H1 (cell line): ENCODE measurements around the gene FBXO47. TPM values are rescaled to one million over a fixed set of nuclear protein-coding genes. Genes with fewer than 3 reads are reported as not detected.

Experiments used
- CTCF ChIA-PET: fragments of 300-600 bp; sonication (Branson Sonifier 250); formaldehyde crosslinking; loops from one replicate; lab custom pipeline; 2021; ENCODE audit not compliant: partially characterized antibody; lab: Charles Lee
- POLR2A ChIA-PET: fragments of 300-600 bp; sonication (Branson Sonifier 250); formaldehyde crosslinking; loops from one replicate; lab custom pipeline; 2021; ENCODE audit warnings: inconsistent platforms; ENCODE audit not compliant: partially characterized antibody; lab: Charles Lee
- DNase-seq, 2 experiments: peaks; one replicate each; pipeline versions ENCODE4 v3.0.0 to v3.0.0-alpha.2; 2010 to 2022; ENCODE audit warnings: low spot score in 2 of 2, low read depth in 1 of 2, mixed read lengths in 1 of 2
- FAIRE-seq: peaks from 2 replicates; lab custom pipeline; 2011; peaks lifted over from hg19 to GRCh38; lab: Jason Lieb, UNC
- H2AFZ ChIP-seq: 2 replicates; pipeline ENCODE4 v1.8.1; 2012; ENCODE audit warnings: low read length, inconsistent platforms
- H2AK5ac ChIP-seq: 2 replicates; pipeline ENCODE4 v1.6.1; 2013; ENCODE audit warnings: low read depth, low read length
- H2BK120ac ChIP-seq: replicated peaks from 2 replicates; pipeline ENCODE3; 2013; ENCODE audit warnings: low read depth, low read length, inconsistent platforms
- H2BK12ac ChIP-seq: 2 replicates; pipeline ENCODE4 v1.6.1; 2013; ENCODE audit warnings: low read depth, low read length
- H2BK15ac ChIP-seq: 2 replicates; pipeline ENCODE4 v1.6.1; 2013; ENCODE audit warnings: low read length
- H2BK20ac ChIP-seq: 2 replicates; pipeline ENCODE4 v1.6.1; 2013; ENCODE audit warnings: low read length
- H2BK5ac ChIP-seq: 2 replicates; pipeline ENCODE4 v1.6.1; 2013; ENCODE audit warnings: low read depth, low read length
- H3K14ac ChIP-seq: 2 replicates; pipeline ENCODE4 v1.6.1; 2013; ENCODE audit warnings: inconsistent platforms; ENCODE audit not compliant: insufficient read length
- H3K18ac ChIP-seq: 2 replicates; pipeline ENCODE4 v1.6.1; 2013; ENCODE audit warnings: low read length; ENCODE audit errors: extremely low read depth
- H3K23ac ChIP-seq: 2 replicates; pipeline ENCODE4 v1.6.1; 2013; ENCODE audit warnings: inconsistent platforms; ENCODE audit not compliant: insufficient read length
- H3K23me2 ChIP-seq: 2 replicates; pipeline ENCODE4 v1.6.1; 2013; ENCODE audit warnings: low read depth, low read length
- H3K27ac ChIP-seq: 2 replicates; pipeline ENCODE4 v1.6.1; 2011; ENCODE audit warnings: low read depth, low read length, inconsistent platforms
- H3K27me3 ChIP-seq, 4 experiments: replicated peaks in 1 of 4; 1 replicate in 1 of 4; 2 replicates in 3 of 4; pipeline versions ENCODE4 v1.6.1 to v1.8.1; 2011 to 2013; ENCODE audit warnings: low read length in 3 of 4, mild to moderate bottlenecking in 3 of 4, inconsistent platforms in 2 of 4, mixed read lengths in 2 of 4, moderate library complexity in 1 of 4; ENCODE audit not compliant: control insufficient read depth in 3 of 4, insufficient read depth in 3 of 4; ENCODE audit errors: extremely low read depth in 1 of 4
- H3K36me3 ChIP-seq, 4 experiments: 2 replicates each; pipeline versions ENCODE4 v1.6.1 to v1.8.1; 2011 to 2013; ENCODE audit warnings: mild to moderate bottlenecking in 4 of 4, low read length in 3 of 4, moderate library complexity in 2 of 4, control low read depth in 1 of 4, inconsistent platforms in 1 of 4; ENCODE audit not compliant: insufficient read depth in 4 of 4, control insufficient read depth in 2 of 4
- H3K4ac ChIP-seq: replicated peaks from 2 replicates; pipeline ENCODE3; 2013; ENCODE audit warnings: low read length, low read depth, mixed read lengths, inconsistent platforms; ENCODE audit not compliant: insufficient read length
- H3K4me1 ChIP-seq, 4 experiments: replicated peaks in 1 of 4; 1 replicate in 1 of 4; 2 replicates in 3 of 4; pipeline versions ENCODE4 v1.6.1 to v1.8.1; 2011 to 2013; ENCODE audit warnings: low read length in 3 of 4, inconsistent platforms in 2 of 4, mixed read lengths in 1 of 4; ENCODE audit not compliant: insufficient read depth in 4 of 4, control insufficient read depth in 3 of 4
- H3K4me2 ChIP-seq, 2 experiments: 2 replicates each; pipeline versions ENCODE4 v1.6.1 to v1.8.1; 2011 to 2013; ENCODE audit warnings: low read depth in 2 of 2, low read length in 2 of 2, control low read depth in 1 of 2, inconsistent platforms in 1 of 2, mild to moderate bottlenecking in 1 of 2; ENCODE audit not compliant: insufficient read depth in 1 of 2
- H3K4me3 ChIP-seq, 4 experiments: fragments of 200-600, 300-600 bp in 1 of 4; sonication (generic), shearing (Covaris generic), sonication (Bioruptor Twin) in 1 of 4; 2 replicates each; pipeline versions ENCODE4 v1.5.1 to v1.8.1; 2011 to 2016; ENCODE audit warnings: low read length in 4 of 4, low read depth in 3 of 4, control low read depth in 2 of 4, inconsistent platforms in 2 of 4, mild to moderate bottlenecking in 2 of 4, mixed read lengths in 1 of 4, moderate library complexity in 1 of 4; ENCODE audit not compliant: insufficient read depth in 2 of 4; ENCODE audit errors: extremely low read depth in 1 of 4
- H3K56ac ChIP-seq: replicated peaks from 2 replicates; pipeline ENCODE3; 2013; ENCODE audit warnings: low read depth, mild to moderate bottlenecking, mixed read lengths, low read length, inconsistent platforms; ENCODE audit not compliant: insufficient read length
- H3K79me1 ChIP-seq: 2 replicates; pipeline ENCODE4 v1.6.1; 2013; ENCODE audit warnings: low read depth, low read length, control low read depth
- H3K79me2 ChIP-seq, 2 experiments: 2 replicates each; pipeline versions ENCODE4 v1.6.1 to v1.8.1; 2012 to 2013; ENCODE audit warnings: low read length in 2 of 2, mild to moderate bottlenecking in 2 of 2, inconsistent platforms in 1 of 2; ENCODE audit not compliant: insufficient read depth in 2 of 2, control insufficient read depth in 1 of 2
- H3K9ac ChIP-seq, 4 experiments: replicated peaks in 1 of 4; 1 replicate in 1 of 4; 2 replicates in 3 of 4; pipeline versions ENCODE4 v1.6.1 to v1.8.1; 2011 to 2013; ENCODE audit warnings: low read depth in 3 of 4, low read length in 3 of 4, control low read depth in 2 of 4, mild to moderate bottlenecking in 2 of 4, moderate library complexity in 2 of 4, inconsistent platforms in 1 of 4; ENCODE audit errors: extremely low read depth in 1 of 4
- H3K9me3 ChIP-seq, 2 experiments: 2 replicates each; pipeline versions ENCODE4 v1.6.1 to v1.8.1; 2012 to 2013; ENCODE audit warnings: mild to moderate bottlenecking in 2 of 2, moderate library complexity in 2 of 2, control low read depth in 1 of 2, inconsistent platforms in 1 of 2, low read depth in 1 of 2, low read length in 1 of 2, mixed read lengths in 1 of 2; ENCODE audit not compliant: insufficient read depth in 2 of 2
- H4K20me1 ChIP-seq, 2 experiments: replicated peaks in 1 of 2; 2 replicates each; pipeline versions ENCODE3 to v1.8.1; 2011 to 2013; ENCODE audit warnings: inconsistent platforms in 2 of 2, low read length in 2 of 2, mild to moderate bottlenecking in 1 of 2; ENCODE audit not compliant: insufficient read depth in 2 of 2, control insufficient read depth in 1 of 2
- H4K5ac ChIP-seq: 2 replicates; pipeline ENCODE4 v1.6.1; 2013; ENCODE audit warnings: low read length, low read depth, mixed read lengths, inconsistent platforms; ENCODE audit not compliant: insufficient read length
- H4K8ac ChIP-seq: 2 replicates; pipeline ENCODE4 v1.8.0; 2013; ENCODE audit warnings: mild to moderate bottlenecking, moderate library complexity, low read length, inconsistent platforms; ENCODE audit not compliant: insufficient read depth; ENCODE audit errors: extremely low read depth
- H4K91ac ChIP-seq: replicated peaks from 2 replicates; pipeline ENCODE3; 2013; ENCODE audit warnings: low read length, mixed read lengths, inconsistent platforms; ENCODE audit not compliant: insufficient read length
- ATF2 ChIP-seq: IDR thresholded peaks from 2 replicates; pipeline ENCODE4 v1.6.1; 2012; ENCODE audit warnings: low read length, inconsistent platforms
- KDM1A ChIP-seq: fragments of 200-600, 300-600 bp; sonication (generic); IDR thresholded peaks from 2 replicates; pipeline ENCODE4 v1.7.1; 2016; ENCODE audit warnings: mild to moderate bottlenecking, low read length, borderline replicate concordance
- MAX ChIP-seq: IDR thresholded peaks from 2 replicates; pipeline ENCODE4 v1.6.1; 2012; ENCODE audit warnings: inconsistent platforms
- SIN3A ChIP-seq, 2 experiments: IDR thresholded peaks in 1 of 2; conservative IDR thresholded peaks in 1 of 2; 2 replicates each; pipeline ENCODE4 v1.6.1; 2011 to 2012; ENCODE audit warnings: low read length in 2 of 2, improper control_type of control experiment in 1 of 2, low read depth in 1 of 2, mild to moderate bottlenecking in 1 of 2
- ZNF274 ChIP-seq: IDR thresholded peaks from 2 replicates; pipeline ENCODE4 v1.7.0; 2012; ENCODE audit warnings: low read length, borderline replicate concordance; ENCODE audit errors: extremely low read depth
- WGBS, 2 experiments: shearing (Covaris generic) in 1 of 2; methylation state at CpG; one replicate each; pipeline versions ENCODE4 v1.1.6 to v1.1.7; 2013 to 2015; ENCODE audit warnings: low lambda C conversion rate in 2 of 2, mixed read lengths in 2 of 2, inconsistent platforms in 1 of 2, low coverage in 1 of 2, missing lambda C conversion rate in 1 of 2; ENCODE audit not compliant: insufficient replicate concordance in 2 of 2, insufficient coverage in 1 of 2, insufficient read length in 1 of 2; ENCODE audit errors: extremely low coverage in 1 of 2, missing lambda C conversion rate in 1 of 2; 5-methylcytosine and 5-hydroxymethylcytosine counted together
- polyA plus RNA-seq, 7 experiments: library from polyadenylated mRNA; depleted of rRNA in 3 of 7; stranded (reverse) in 5 of 7; unstranded in 2 of 7; fragments of >200 nt in 5 of 7; fragments of 200-250 nt in 2 of 7; gene quantifications; 1 replicate in 5 of 7; 2 replicates in 1 of 7; 4 replicates in 1 of 7; pipeline versions ENCODE4 v1.2.1 to v1.2.3, GENCODE V29; 2011 to 2013; ENCODE audit warnings: missing spikeins in 2 of 7, mixed read lengths in 2 of 7
- total RNA-seq: library from RNA; stranded (reverse); fragmentation: NEBNext Ultra II Directional; extraction: Animal tissue kit (Norgen Biotek cat#: 25700); gene quantifications from 2 replicates; pipeline ENCODE4 v1.2.1, GENCODE V29; 2021

FBXO47 gene
- total and polyA plus RNA-seq, 2 of the 8 experiments (the other 6 are each of a cell fraction or from before 2014, with no cell fraction given) = not detected

GRCh38 chr17:38899421-38899820 is 67.8 kb downstream of the FBXO47 start:
- Histone ChIP-seq H3K4ac (no peak overlapping the region), H3K9ac (no peak overlapping the region), H2BK15ac (no peak overlapping the region), H4K5ac (no peak overlapping the region), H3K18ac (no peak overlapping the region), H3K56ac (no peak overlapping the region), H3K23ac (no peak overlapping the region), H3K27me3 (no peaks in the 10 kb centered on the region), H3K36me3 (peaks cover 4 to 20% (median 13%) of the 10 kb centered on the region in 4 experiments; a peak in 7 of 8 replicates), H3K79me2 (peaks cover 0 to 5% of the 10 kb centered on the region in 2 experiments; a peak in 1 of 4 replicates), H4K91ac (no peak overlapping the region), H3K4me3 (no peak overlapping the region), H3K4me2 (no peak overlapping the region), H2BK12ac (no peak overlapping the region), H3K23me2 (no peaks in the 10 kb centered on the region), H3K4me1 (peaks cover 0 to 5% (median 4%) of the 10 kb centered on the region in 4 experiments; a peak in 5 of 7 replicates), H2AK5ac (no peak overlapping the region), H3K79me1 (no peaks in the 10 kb centered on the region; the same call in 1 of the 2 replicates), H3K9me3 (no peaks in the 10 kb centered on the region), H2BK5ac (no peak overlapping the region), H3K27ac (no peak overlapping the region), H2BK20ac (no peak overlapping the region), H2BK120ac (no peak overlapping the region), H4K8ac (no peak overlapping the region), H3K14ac (no peak overlapping the region), H4K20me1 (peaks cover 0 to 6% of the 10 kb centered on the region in 2 experiments), H2AFZ (no peak overlapping the region)
- CTCF ChIA-PET = interaction anchor here (0.7 to 2.2 kb wide), 4 partner anchors 11 to 36 kb away, joined by 3 to 7 read pairs (median 3); no protein-coding TSS in a partner anchor
- no peak for FAIRE-seq
- 100% methylated on average over 4 of the region's 5 CpGs; no CpG with 5 or more reads in 1 of the 2 experiments for WGBS, 2 experiments
- DNase-seq = no peak
- TF ChIP-seq ATF2 (no peak), KDM1A (no peak), SIN3A (conservative IDR thresholded peaks at IDR 0.05 in 1 of 2, IDR thresholded peaks at IDR 0.05 in 1 of 2; ENCODE audit: low read depth in 1 of 2, low read length in 2 of 2) (no peak), MAX (no peak), ZNF274 (no peak)
- POLR2A ChIA-PET = interaction anchor here (1.0 to 4.0 kb wide), 3 partner anchors 12 to 47 kb away, joined by 3 to 16 read pairs (median 4); partner anchors contain the start of gene RPL23
